ENCODE data around the gene P2RY2. TPM values are rescaled to one million over a fixed set of nuclear protein-coding genes. Genes with fewer than 3 reads are reported as not detected.

The P2RY2 gene
- total and polyA plus RNA-seq, 3 donors from 2014 or later, result 0.94 to 3.6 (median 2.0) TPM

DNA sequence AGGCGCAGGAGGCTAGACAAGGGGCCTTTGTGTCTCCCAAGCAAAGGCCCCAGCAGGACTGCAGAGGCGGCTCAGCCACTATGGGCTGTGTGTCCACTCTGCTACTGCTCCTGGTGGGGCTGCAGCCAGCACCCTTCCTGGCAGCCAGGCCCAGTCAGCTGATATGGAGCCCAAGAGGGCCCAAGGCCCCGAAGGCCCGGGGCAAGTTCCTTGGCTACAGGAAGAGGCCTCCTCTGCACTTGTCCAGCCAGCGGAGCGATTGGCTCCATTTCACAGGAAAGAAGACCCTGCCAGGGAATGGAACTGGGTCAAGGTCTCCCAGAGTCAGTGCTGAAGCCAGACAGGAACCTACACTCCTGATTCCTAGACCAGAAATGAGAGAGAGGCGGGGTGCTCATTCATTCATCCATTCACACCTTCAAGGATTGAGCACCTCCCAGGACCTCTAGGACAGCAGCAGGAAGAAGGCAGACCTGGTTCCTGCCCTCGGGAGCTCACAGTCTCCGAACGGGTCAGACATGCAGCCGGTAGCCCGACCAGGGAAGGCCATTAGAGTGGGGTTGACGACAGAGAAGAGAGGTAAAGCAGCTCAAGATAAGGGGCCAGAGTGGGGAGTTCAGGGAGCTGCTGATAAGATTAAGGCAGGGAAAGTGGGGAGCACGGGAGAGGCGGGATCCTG lies 811 bp upstream of the P2RY2 start:
- TF ChIP-seq, protein P1, sequence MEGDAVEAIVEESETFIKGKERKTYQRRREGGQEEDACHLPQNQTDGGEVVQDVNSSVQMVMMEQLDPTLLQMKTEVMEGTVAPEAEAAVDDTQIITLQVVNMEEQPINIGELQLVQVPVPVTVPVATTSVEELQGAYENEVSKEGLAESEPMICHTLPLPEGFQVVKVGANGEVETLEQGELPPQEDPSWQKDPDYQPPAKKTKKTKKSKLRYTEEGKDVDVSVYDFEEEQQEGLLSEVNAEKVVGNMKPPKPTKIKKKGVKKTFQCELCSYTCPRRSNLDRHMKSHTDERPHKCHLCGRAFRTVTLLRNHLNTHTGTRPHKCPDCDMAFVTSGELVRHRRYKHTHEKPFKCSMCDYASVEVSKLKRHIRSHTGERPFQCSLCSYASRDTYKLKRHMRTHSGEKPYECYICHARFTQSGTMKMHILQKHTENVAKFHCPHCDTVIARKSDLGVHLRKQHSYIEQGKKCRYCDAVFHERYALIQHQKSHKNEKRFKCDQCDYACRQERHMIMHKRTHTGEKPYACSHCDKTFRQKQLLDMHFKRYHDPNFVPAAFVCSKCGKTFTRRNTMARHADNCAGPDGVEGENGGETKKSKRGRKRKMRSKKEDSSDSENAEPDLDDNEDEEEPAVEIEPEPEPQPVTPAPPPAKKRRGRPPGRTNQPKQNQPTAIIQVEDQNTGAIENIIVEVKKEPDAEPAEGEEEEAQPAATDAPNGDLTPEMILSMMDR (IDR thresholded peaks at IDR 0.05), result no peak
- TF ChIP-seq POLR2A (IDR thresholded peaks at IDR 0.05), result no peak
- no peak overlapping the region for H3K4me3 ChIP-seq
- H3K27me3 ChIP-seq, result no peaks in the 10 kb centered on the region
- no peak overlapping the region for H3K27ac ChIP-seq
- no peaks in the 10 kb centered on the region for H3K9me3 ChIP-seq
- H3K4me1 ChIP-seq, result peaks cover 17% of the 10 kb centered on the region
- DNase-seq, result peak; percentile 44
- intact Hi-C loops (cut with DNase I; ENCODE audit: low total_unique reads), result no loop called here
- H3K36me3 ChIP-seq (ENCODE audit: low read depth, missing control alignments), result no peaks in the 10 kb centered on the region
- 17 to 20% methylated on average over 9 to 15 of the region's 15 CpGs for WGBS, 2 donors

DNA sequence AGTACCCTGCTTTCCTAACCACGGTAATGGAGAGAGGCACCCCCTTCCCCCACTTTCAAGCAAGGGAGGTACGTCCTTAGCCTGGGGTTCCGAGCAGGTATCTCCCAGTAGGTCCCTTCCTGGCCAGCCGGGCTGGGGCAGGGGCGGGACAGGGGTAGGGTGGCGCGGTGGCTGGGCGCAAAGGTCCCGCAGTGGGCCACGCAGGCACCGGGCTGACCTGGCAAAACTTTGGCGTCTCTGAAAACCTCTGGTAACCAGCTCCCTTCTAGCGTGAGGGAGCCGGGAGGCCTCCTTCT lies 323 bp upstream of the P2RY2 start:
- no peak overlapping the region for H3K27ac ChIP-seq
- peak overlapping the region; percentile 29 to 58 for H3K4me3 ChIP-seq
- intact Hi-C loops (cut with DNase I; ENCODE audit: low total_unique reads), result no loop called here
- 15 to 32% methylated on average over 8 to 14 of the region's 14 CpGs for WGBS, 2 donors
- TF ChIP-seq POLR2A (IDR thresholded peaks at IDR 0.05), result no peak
- H3K4me1 ChIP-seq, result peaks cover 17% of the 10 kb centered on the region
- H3K27me3 ChIP-seq, result no peaks in the 10 kb centered on the region
- H3K36me3 ChIP-seq (ENCODE audit: low read depth, missing control alignments), result no peaks in the 10 kb centered on the region
- no peaks in the 10 kb centered on the region for H3K9me3 ChIP-seq
- DNase-seq, result no peak

DNA sequence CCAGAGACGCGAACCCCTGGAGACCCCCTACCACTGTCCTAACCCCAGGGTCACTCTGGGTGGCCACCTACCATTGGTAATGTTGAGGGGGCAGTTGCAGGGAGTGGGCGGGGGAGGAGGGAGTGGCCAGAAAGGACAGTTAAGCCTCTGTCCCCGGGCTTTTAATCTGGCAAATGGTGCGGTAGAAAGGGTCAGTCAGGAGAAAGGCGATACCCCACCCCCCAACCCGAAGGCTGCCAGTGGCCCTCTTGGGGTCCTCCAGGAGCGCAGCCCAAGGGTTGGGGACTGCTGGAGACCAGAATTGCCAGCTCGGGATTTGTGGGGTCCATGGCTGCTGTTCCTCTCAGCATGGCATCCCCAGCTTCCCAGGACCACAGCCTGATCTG lies 742 bp downstream of the P2RY2 start:
- 42 to 54% methylated on average over 7 to 8 of the region's 9 CpGs for WGBS, 2 donors
- intact Hi-C loops (cut with DNase I; ENCODE audit: low total_unique reads), result no loop called here
- Histone ChIP-seq H3K27me3 (no peaks in the 10 kb centered on the region), H3K27ac (no peak overlapping the region), H3K4me1 (peaks cover 17% of the 10 kb centered on the region), H3K36me3 (ENCODE audit: low read depth, missing control alignments) (no peaks in the 10 kb centered on the region), H3K9me3 (no peaks in the 10 kb centered on the region), H3K4me3 (peak overlapping the region in 1 of 2 donors; percentile 58)
- no peak for DNase-seq
- TF ChIP-seq, protein P1 (IDR thresholded peaks at IDR 0.05), result no peak
- no peak for TF ChIP-seq POLR2A (IDR thresholded peaks at IDR 0.05)

DNA sequence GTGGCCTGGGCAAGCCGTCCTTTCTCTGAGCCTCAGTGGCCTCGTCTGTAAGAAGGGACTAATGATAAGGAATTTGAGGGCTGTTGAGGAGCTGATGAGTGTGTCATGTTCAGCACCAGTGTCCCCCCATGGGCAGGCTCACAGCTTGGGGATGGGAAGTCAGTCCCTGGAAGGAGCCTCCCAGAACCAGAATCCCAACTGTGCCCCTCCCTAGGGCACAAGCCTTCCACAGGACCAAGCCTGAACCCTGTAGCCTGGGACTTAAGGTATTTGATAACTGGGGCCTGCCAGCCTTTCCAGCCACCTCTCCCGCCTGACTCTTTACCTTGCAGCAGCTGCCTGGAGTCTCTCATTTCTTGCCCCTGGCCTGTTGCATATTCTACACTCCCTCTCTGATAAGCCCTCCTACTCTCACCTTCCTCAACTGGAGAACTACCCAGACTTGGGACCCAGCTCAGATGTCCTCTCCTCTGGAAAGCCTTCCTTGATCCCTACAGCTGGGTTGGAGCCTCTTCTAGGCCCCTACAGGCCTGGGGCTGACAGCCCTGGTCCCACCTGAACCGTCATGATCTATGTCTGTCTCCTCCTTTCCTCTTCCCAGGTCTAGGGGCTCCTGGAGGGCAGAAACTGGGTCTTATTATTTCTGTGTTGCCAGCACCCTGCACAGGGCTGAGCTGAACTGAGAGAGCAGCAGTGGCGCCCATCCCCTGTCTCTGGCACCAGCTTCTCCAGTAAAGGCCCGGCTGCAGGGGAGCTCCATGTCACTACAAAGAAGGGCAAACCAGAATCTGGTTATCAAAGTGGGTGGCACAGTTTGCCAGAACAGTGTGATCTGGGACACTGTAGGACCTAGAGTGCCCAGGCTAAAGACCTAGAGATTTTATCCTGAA lies 1.6 kb downstream of the P2RY2 start:
- Histone ChIP-seq H3K27me3 (no peaks in the 10 kb centered on the region), H3K36me3 (ENCODE audit: low read depth, missing control alignments) (no peaks in the 10 kb centered on the region), H3K4me3 (no peak overlapping the region), H3K27ac (no peak overlapping the region), H3K4me1 (peaks cover 17% of the 10 kb centered on the region), H3K9me3 (no peaks in the 10 kb centered on the region)
- 82 to 88% methylated on average over 6 of the region's 6 CpGs for WGBS, 2 donors
- intact Hi-C loops (cut with DNase I; ENCODE audit: low total_unique reads), result no loop called here
- TF ChIP-seq, protein P1 (IDR thresholded peaks at IDR 0.05), result no peak
- TF ChIP-seq POLR2A (IDR thresholded peaks at IDR 0.05), result no peak
- DNase-seq, result no peak

DNA sequence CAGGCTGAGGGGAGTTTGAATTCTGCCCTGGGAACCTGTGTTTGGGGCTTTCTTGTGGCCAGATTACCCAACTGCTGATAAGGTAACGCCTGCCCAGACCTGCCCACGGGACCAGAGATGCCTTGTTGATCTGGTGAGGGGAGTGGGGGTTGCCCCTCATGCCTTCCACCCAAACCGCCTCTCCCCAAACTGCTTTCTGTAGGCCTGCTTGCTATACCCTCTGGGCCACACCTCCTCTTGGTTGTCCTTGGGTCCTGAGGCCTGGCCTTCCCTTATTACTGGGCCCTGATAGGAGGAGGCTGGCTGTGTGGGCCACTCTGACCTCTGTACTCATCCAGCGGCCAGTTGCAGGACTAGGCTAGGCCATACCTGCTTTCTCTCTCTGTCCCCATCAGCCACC lies 3.4 kb downstream of the P2RY2 start:
- Histone ChIP-seq H3K27me3 (no peaks in the 10 kb centered on the region), H3K9me3 (no peaks in the 10 kb centered on the region), H3K27ac (no peak overlapping the region), H3K4me3 (no peak overlapping the region), H3K4me1 (peaks cover 17% of the 10 kb centered on the region), H3K36me3 (ENCODE audit: low read depth, missing control alignments) (no peaks in the 10 kb centered on the region)
- 98 to 100% methylated on average over 2 to 4 of the region's 4 CpGs for WGBS, 2 donors
- intact Hi-C loops (cut with DNase I; ENCODE audit: low total_unique reads), result no loop called here
- TF ChIP-seq POLR2A (IDR thresholded peaks at IDR 0.05), result no peak
- TF ChIP-seq, protein P1 (IDR thresholded peaks at IDR 0.05), result no peak
- DNase-seq, result no peak
